Activated CD4-positive, alpha-beta memory T cell treated with anti-CD3 and anti-CD28 coated beads for 36 hours (primary cell): ENCODE data around the gene INPP1. TPM values are rescaled to one million over a fixed set of nuclear protein-coding genes. Genes with fewer than 3 reads are reported as not detected.

Experiments used
- CTCF ChIA-PET: fragments of 350-600 bp; sonication (Branson Sonifier 250); formaldehyde crosslinking; loops from one replicate; lab custom pipeline; 2021; ENCODE audit warnings: antibody characterized with exemption, inconsistent platforms; lab: Charles Lee
- POLR2A ChIA-PET: fragments of 350-600 bp; sonication (Branson Sonifier 250); formaldehyde crosslinking; loops from one replicate; lab custom pipeline; 2021; ENCODE audit warnings: antibody characterized with exemption; lab: Charles Lee
- DNase-seq: peaks from one replicate; pipeline ENCODE4 v3.0.0-alpha.2; 2020
- H3K27ac Mint-ChIP-seq: one replicate; pipeline ENCODE4 v1.8.0; 2021; ENCODE audit warnings: mixed read lengths
- H3K27me3 Mint-ChIP-seq: one replicate; pipeline ENCODE4 v1.8.0; 2021; ENCODE audit warnings: mixed read lengths
- H3K36me3 Mint-ChIP-seq: one replicate; pipeline ENCODE4 v1.8.0; 2021; ENCODE audit warnings: mixed read lengths
- H3K4me1 Mint-ChIP-seq: one replicate; pipeline ENCODE4 v1.8.0; 2021; ENCODE audit warnings: low read depth, mixed read lengths
- H3K4me3 Mint-ChIP-seq: one replicate; pipeline ENCODE4 v1.8.0; 2021; ENCODE audit warnings: mild to moderate bottlenecking, mixed read lengths
- H3K9me3 Mint-ChIP-seq: one replicate; pipeline ENCODE4 v1.8.0; 2021; ENCODE audit warnings: mixed read lengths
- intact Hi-C: fragments of 100-400 bp; cut with micrococcal nuclease; formaldehyde crosslinking; loops from one replicate; pipeline ENCODE4 v1.15.1; 2023
- total RNA-seq, 2 experiments: library from RNA; stranded (reverse); gene quantifications; one replicate each; pipeline ENCODE4 v1.2.3, GENCODE V29; 2021

The INPP1 gene
- total RNA-seq, 2 experiments from 2014 or later, result 15.8 to 16.3 TPM

DNA sequence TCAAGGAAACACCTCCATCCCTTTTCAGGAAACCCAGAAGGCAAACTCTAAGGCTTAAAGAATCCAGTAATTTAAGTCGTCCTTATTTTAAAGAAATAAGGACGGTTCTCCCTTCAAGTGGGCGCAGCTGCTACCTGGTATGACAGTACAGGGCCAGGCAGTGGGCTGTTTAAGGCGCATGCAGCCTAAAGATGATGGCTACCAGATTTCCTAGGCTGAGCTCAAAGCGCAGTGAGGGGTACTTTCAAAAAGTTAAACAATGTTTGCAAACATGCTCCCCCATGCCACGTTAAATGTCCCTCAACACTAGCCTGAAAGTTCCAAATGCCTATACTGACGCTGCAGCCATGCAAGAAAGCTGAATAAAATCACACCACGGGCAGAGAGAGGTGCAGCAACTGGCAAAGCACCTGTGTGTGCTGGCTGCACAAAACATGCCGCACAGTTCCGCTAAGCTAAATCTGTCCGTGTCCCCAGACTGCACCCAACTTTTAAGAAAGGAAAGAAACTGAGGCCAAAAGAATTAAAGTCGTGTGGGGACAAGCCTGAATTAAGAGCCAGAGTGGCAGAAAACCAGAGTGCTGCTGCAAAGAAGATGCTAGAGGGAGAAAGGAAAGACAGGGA, 24.3 kb upstream of the INPP1 start:
- POLR2A ChIA-PET, result interaction anchor here (1.3 to 3.6 kb wide), 4 partner anchors 12 to 561 kb away, joined by 3 to 22 read pairs (median 3); partner anchors contain the start of genes INPP1 and NEMP2
- peak; percentile 36 for DNase-seq
- intact Hi-C loops, result loop anchor here (1.0 kb wide), 2 partner anchors 215 to 658 kb away; partner anchors contain the start of genes ASNSD1 and NEMP2
- peak overlapping the region; percentile 94 for H3K27ac Mint-ChIP-seq
- H3K4me1 Mint-ChIP-seq, result peaks cover 55% of the 10 kb centered on the region
- no peaks in the 10 kb centered on the region for H3K27me3 Mint-ChIP-seq
- no peaks in the 10 kb centered on the region for H3K9me3 Mint-ChIP-seq
- CTCF ChIA-PET, result interaction anchor here (0.8 to 1.1 kb wide), 4 partner anchors 26 to 659 kb away, joined by 3 to 9 read pairs (median 4); no protein-coding TSS in a partner anchor
- H3K4me3 Mint-ChIP-seq, result peak overlapping the region; percentile 87
- H3K36me3 Mint-ChIP-seq, result peaks cover 4% of the 10 kb centered on the region

DNA sequence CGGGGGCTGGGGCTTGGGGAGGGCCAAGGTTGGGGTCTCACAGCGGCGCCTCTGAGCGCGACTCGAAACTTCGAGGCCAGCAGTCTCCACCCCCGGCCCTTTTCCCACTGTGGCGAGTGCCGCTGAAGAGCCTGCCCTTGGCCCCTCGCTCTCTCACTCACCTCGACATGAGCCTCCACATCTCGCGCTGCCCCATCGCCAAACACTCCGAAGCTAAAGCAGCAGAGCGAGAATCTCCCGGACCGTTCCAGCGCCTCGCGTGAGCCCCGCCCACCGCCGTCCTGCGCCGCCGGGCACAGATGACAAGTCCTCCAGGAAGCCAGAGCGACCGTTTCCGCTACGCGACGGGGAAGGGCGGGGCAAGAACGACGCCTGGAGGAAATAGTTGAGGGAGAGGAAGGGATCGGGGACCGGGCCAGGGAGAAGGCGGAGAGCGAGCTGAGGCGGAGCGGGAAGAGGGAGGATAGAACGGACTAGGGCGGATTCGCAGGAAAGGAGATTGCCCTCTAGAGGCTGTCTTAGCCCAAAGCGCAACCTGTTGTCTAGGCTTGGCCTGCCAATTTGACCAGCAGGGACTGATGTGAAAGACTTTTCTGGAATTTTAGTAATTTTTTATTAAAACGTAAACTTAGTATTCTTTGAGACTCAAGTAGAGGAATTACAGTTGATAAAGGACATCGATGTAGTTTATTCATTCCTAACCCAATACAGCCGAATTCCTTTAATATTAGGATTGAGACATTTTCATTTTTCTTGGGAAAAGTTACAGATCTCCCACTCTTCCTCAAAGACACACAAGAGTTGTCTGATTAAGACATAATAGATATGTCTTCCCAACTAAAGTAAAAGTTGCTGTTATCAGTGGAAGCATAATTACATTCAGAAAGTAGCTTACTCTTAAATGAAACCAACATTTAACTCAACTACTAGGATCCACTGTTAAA, 23.6 kb upstream of the INPP1 start, which contains the start of gene HIBCH:
TSS of gene HIBCH (minus strand) at position 272 of the 944 bp plus-strand sequence. CDS start at position 196, 76 bp downstream.
- Mint-ChIP-seq H3K4me1 (peaks cover 52% of the 10 kb centered on the region), H3K36me3 (peaks cover 2% of the 10 kb centered on the region), H3K27ac (peak within 1 kb of the TSS; percentile 94), H3K4me3 (peak within 1 kb of the TSS; percentile 87), H3K27me3 (no peaks in the 10 kb centered on the region), H3K9me3 (no peaks in the 10 kb centered on the region)
- POLR2A ChIA-PET, result interaction anchor here (1.3 to 3.6 kb wide), 4 partner anchors 13 to 560 kb away, joined by 3 to 22 read pairs (median 3); partner anchors contain the start of genes INPP1 and NEMP2
- DNase-seq, result peak; percentile 96
- intact Hi-C loops, result loop anchor here (1.0 to 5.0 kb wide), 12 partner anchors 23 to 878 kb away; partner anchors contain the start of genes ASNSD1, INPP1, NEMP2 and WDR75
- CTCF ChIA-PET, result interaction anchor here (0.8 to 1.4 kb wide), 7 partner anchors 23 to 660 kb away, joined by 3 to 9 read pairs (median 4); partner anchors contain the start of genes INPP1 and OSGEPL1

DNA sequence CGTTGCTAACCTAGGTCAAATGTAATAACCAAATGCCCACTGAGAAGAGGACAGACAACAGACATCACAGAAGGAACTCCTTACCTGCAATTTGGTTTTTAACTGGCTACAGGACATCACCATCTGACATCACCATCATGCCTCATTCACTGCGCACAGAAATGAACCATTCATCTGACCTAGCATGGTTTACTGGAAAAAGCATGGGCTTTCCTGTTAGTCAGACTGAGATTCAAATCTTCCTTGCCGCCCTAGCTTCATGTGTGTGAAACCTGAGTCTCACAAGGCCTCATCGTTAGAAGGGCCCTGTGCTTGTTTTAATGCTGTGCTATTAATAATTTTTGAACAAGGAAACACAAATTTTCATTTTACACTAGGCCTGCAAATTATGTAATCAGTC, 22.7 kb upstream of the INPP1 start:
- ChIA-PET CTCF (interaction anchor here (0.6 to 1.4 kb wide), 4 partner anchors 22 to 558 kb away, joined by 3 to 8 read pairs (median 4); partner anchors contain the start of genes INPP1 and OSGEPL1), POLR2A (interaction anchor here (1.6 to 3.6 kb wide), 2 partner anchors 23 to 214 kb away, joined by 3 to 22 read pairs; partner anchors contain the start of genes INPP1 and NEMP2)
- peaks cover 2% of the 10 kb centered on the region for H3K36me3 Mint-ChIP-seq
- peak overlapping the region; percentile 87 for H3K4me3 Mint-ChIP-seq
- no peaks in the 10 kb centered on the region for H3K9me3 Mint-ChIP-seq
- intact Hi-C loops, result loop anchor here (1.0 to 5.0 kb wide), 10 partner anchors 23 to 878 kb away; partner anchors contain the start of genes INPP1 and WDR75
- H3K27ac Mint-ChIP-seq, result peak overlapping the region; percentile 94
- peaks cover 45% of the 10 kb centered on the region for H3K4me1 Mint-ChIP-seq
- H3K27me3 Mint-ChIP-seq, result no peaks in the 10 kb centered on the region
- DNase-seq, result peak; percentile 72

DNA sequence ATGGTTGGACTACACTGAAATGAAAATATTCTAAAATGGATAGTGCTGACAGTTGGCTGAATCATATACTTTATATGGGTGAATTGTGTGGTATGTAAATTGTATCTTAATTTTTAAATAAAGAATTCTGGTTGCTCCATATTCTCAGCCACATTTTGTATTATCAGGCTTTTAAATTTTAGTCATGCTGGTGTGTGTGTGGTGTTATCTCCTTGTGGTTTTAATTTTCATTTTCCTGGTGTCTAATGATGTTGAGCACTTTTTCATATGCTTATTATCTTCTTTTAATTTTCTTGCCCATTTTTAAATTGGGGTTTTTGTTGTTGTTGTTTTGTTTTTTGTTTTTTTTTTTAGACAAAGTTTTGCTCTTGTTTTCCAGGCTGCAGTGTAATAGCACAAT, 20.0 kb upstream of the INPP1 start:
- ChIA-PET CTCF (no interaction called here), POLR2A (interaction anchor here (0.7 kb wide), 1 partner anchor 21 kb away, joined by 3 read pairs; no protein-coding TSS in a partner anchor)
- Mint-ChIP-seq H3K36me3 (no peaks in the 10 kb centered on the region), H3K27ac (no peak overlapping the region), H3K27me3 (peaks cover 13% of the 10 kb centered on the region), H3K4me3 (no peak overlapping the region), H3K4me1 (peaks cover 24% of the 10 kb centered on the region), H3K9me3 (no peaks in the 10 kb centered on the region)
- no peak for DNase-seq
- intact Hi-C loops, result loop anchor here (5.0 kb wide), 3 partner anchors 34 to 881 kb away; partner anchors contain the start of gene WDR75

DNA sequence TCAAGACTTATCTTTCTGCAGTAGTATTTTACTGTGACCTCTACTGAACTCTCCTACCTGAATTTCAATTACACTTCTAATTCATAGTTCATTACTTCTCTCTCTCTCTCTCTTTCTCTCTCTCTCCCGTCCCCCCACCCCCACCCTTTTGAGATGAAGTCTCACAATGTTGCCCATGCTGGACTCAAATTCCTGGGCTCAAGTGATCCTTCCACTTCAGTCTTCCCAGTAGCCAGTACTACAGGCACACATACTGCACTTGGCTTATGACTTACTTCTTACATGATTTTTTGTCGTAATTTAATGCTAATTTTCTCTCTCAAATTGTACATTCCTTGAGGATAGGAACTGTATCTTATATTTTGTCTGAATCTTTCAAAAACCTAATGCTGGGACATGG, 17.8 kb upstream of the INPP1 start:
- Mint-ChIP-seq H3K27me3 (peaks cover 21% of the 10 kb centered on the region), H3K4me3 (no peak overlapping the region), H3K9me3 (no peaks in the 10 kb centered on the region), H3K27ac (no peak overlapping the region), H3K4me1 (peaks cover 12% of the 10 kb centered on the region), H3K36me3 (no peaks in the 10 kb centered on the region)
- POLR2A ChIA-PET, result no interaction called here
- DNase-seq, result no peak
- CTCF ChIA-PET, result no interaction called here
- intact Hi-C loops, result no loop called here

DNA sequence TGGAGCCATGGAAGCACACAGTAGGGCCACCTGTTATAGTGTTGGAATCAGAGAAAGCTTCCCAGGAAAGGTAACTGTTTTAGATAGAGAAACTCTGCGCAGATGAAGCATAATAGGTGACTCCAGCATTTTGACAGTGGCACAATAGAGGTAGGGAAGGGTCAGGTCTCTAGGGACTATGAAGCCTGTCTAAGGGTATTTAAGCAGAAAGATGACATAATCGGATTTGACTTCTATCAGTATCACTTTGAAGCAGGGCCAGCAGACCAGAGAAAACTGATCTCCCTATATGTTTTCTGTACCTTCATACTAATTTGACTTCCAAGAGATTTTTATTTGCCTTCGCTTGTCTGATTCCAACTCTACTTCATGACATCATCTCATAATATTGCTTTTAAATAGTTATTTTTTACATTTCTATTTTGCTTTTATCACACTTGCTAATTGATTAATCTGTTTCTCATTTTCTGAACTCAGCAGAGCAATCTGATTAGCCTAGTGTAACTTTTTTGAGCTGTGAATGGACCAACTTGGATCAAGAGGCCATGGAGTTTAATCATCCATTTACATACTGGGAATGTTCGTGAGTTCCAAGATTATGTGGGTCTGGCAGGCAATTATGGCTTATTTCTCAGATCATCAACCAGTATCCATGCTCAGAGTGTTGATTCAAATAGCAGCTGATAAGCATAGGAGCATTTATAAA, 15.4 kb upstream of the INPP1 start:
- no peaks in the 10 kb centered on the region for H3K36me3 Mint-ChIP-seq
- no peak overlapping the region for H3K4me3 Mint-ChIP-seq
- DNase-seq, result no peak
- H3K27me3 Mint-ChIP-seq, result peaks cover 21% of the 10 kb centered on the region
- H3K9me3 Mint-ChIP-seq, result no peaks in the 10 kb centered on the region
- H3K27ac Mint-ChIP-seq, result no peak overlapping the region
- ChIA-PET POLR2A (interaction anchor here (0.9 kb wide), 1 partner anchor 16 kb away, joined by 4 read pairs; no protein-coding TSS in a partner anchor), CTCF (interaction anchor here (0.6 kb wide), 1 partner anchor 162 kb away, joined by 3 read pairs; no protein-coding TSS in a partner anchor)
- intact Hi-C loops, result no loop called here
- peaks cover 1% of the 10 kb centered on the region for H3K4me1 Mint-ChIP-seq

DNA sequence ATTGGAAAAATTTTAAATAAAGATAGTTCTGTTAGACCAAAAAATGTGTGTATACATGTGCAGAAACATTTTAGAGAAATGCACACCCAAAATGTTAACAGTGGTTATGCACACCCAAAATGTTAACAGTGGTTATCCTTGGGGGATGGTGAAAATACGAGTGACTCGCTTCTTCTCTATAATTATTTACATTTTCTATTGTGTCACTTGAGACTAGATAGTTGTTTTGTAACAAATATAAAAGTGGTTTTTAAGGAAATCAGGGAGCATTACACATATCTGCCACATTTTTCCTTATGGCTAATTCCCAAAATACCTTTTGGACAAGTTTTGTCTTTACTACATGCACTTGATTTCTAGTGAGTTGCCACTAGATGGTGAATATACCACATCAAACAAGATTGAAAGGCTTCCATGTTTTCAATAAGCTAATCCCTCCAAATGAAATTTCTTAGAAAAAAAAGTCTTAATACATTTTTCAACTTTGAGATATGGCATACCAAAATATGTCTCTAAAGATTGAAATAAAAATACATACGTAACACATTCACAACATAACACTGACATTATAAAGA, 14.7 kb upstream of the INPP1 start:
- Mint-ChIP-seq H3K27me3 (peaks cover 21% of the 10 kb centered on the region), H3K4me3 (no peak overlapping the region), H3K36me3 (no peaks in the 10 kb centered on the region), H3K4me1 (no peaks in the 10 kb centered on the region), H3K9me3 (no peaks in the 10 kb centered on the region), H3K27ac (no peak overlapping the region)
- ChIA-PET POLR2A (no interaction called here), CTCF (interaction anchor here (0.6 kb wide), 1 partner anchor 163 kb away, joined by 3 read pairs; no protein-coding TSS in a partner anchor)
- intact Hi-C loops, result no loop called here
- no peak for DNase-seq

DNA sequence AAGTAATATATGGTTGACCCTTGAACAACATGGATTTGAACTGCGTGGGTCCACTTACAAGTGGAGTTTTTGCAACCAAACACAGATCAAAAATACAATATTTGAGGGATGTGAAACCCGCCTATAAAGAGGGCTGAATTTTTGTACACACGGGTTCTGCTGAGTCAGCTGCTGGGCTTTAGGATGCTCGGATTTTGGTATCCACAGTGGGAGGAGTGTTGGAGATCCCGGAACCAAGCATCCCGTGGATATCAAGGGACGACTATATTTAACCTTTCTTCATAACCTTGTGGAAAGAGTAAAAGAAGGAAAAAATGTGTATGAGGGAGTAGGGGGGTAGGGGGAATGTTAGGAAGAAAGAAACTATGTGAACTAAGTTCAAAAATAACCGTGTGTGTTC, 10.0 kb upstream of the INPP1 start:
- Mint-ChIP-seq H3K27ac (no peak overlapping the region), H3K36me3 (no peaks in the 10 kb centered on the region), H3K9me3 (no peaks in the 10 kb centered on the region), H3K4me1 (no peaks in the 10 kb centered on the region), H3K4me3 (no peak overlapping the region), H3K27me3 (peaks cover 8% of the 10 kb centered on the region)
- DNase-seq, result no peak
- POLR2A ChIA-PET, result no interaction called here
- CTCF ChIA-PET, result interaction anchor here (0.8 kb wide), 1 partner anchor 11 kb away, joined by 3 read pairs; no protein-coding TSS in a partner anchor
- intact Hi-C loops, result no loop called here

DNA sequence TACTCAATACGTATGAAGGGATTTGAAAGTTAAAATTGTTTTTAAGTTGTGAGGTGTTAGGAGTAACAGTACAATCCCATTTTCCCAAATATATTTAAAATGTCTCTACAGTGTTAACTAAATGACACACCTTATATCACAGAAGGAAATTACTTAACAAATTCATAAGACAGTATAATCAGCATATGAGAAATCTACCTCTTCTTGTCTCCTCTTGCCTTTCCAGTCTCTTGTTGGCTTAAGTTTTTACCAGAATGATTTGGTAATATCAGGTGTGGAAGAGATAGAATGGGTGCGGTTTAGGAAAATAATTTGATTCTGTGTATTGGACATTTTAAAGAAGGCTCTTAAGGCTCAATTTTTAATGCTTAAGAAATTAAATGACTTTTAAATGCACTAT, 9.5 kb upstream of the INPP1 start:
- intact Hi-C loops, result no loop called here
- no peaks in the 10 kb centered on the region for H3K36me3 Mint-ChIP-seq
- ChIA-PET POLR2A (no interaction called here), CTCF (no interaction called here)
- H3K4me3 Mint-ChIP-seq, result no peak overlapping the region
- no peak overlapping the region for H3K27ac Mint-ChIP-seq
- no peaks in the 10 kb centered on the region for H3K4me1 Mint-ChIP-seq
- H3K27me3 Mint-ChIP-seq, result peaks cover 8% of the 10 kb centered on the region
- no peaks in the 10 kb centered on the region for H3K9me3 Mint-ChIP-seq
- no peak for DNase-seq

DNA sequence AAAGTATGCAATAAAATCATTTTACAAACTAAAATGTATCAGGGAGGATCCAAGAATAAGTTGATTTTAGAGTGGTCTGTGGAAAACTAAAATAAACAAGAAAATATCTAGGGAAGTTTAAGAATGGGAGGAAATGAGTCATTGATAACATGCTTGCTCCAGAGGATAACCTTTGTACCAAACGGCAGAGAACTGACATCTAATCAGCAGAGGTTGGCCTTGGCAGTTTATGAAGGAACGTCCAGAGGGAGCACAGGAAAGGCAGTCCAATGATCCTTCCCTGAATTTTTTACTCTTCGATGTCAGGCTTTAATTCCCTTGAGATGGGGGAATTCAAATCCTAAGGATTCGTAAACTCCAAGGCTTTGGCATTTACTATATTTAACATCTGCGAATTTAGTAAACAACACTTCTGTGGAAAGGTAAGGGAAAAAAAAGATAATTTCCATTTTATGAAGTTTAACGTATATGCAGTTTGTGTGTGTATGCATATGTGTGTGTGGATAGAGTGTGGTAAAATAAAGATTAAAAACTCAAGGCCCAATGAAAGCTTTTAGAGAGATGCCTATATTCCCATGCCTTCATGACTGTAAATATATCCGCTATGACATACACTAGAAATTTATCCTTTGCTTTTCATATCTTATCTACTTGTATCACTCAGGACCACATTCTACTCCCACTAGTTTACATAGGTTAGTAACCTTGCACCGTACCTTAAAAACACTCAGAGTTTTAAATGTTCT, 8.7 kb upstream of the INPP1 start:
- Mint-ChIP-seq H3K4me1 (no peaks in the 10 kb centered on the region), H3K36me3 (no peaks in the 10 kb centered on the region), H3K27me3 (peaks cover 5% of the 10 kb centered on the region), H3K9me3 (no peaks in the 10 kb centered on the region), H3K4me3 (no peak overlapping the region), H3K27ac (no peak overlapping the region)
- no peak for DNase-seq
- POLR2A ChIA-PET, result no interaction called here
- CTCF ChIA-PET, result no interaction called here
- intact Hi-C loops, result no loop called here
